CD4-positive, alpha-beta T cell treated with Interleukin-17A for 4 hours (primary cell): ENCODE results near the gene DAAM1.

Experiments used
- DNase-seq: peaks from one replicate; pipeline ENCODE4 v3.0.0-alpha.2; 2020; ENCODE audit warnings: mixed read lengths

Gene DAAM1

GRCh38 chr14:59377991-59378601, 189.6 kb downstream of the DAAM1 start:
- DNase-seq = no peak

GRCh38 chr14:59389936-59390335, 201.5 kb downstream of the DAAM1 start:
- no peak for DNase-seq

GRCh38 chr14:59391388-59391787, 202.9 kb downstream of the DAAM1 start:
- no peak for DNase-seq

GRCh38 chr14:59394268-59394667, 205.8 kb downstream of the DAAM1 start:
- no peak for DNase-seq

GRCh38 chr14:59395672-59396071, 207.2 kb downstream of the DAAM1 start:
- no peak for DNase-seq

GRCh38 chr14:59398841-59399240, 210.4 kb downstream of the DAAM1 start:
- no peak for DNase-seq

- DNase-seq = no peak
Observed at GRCh38 chr14:59406454-59407245, 218.2 kb downstream of the DAAM1 start.

GRCh38 chr14:59407246-59408010, 219.0 kb downstream of the DAAM1 start:
- DNase-seq = no peak

- DNase-seq = no peak
Observed at GRCh38 chr14:59415836-59416602, 227.6 kb downstream of the DAAM1 start.

- DNase-seq = no peak
Observed at GRCh38 chr14:59417311-59417710, 228.8 kb downstream of the DAAM1 start.

- no peak for DNase-seq
Observed at GRCh38 chr14:59419303-59419702, 230.8 kb downstream of the DAAM1 start.
